Measurements from ENCODE around the gene MTHFD2L.

The MTHFD2L gene

GRCh38 chr4:74168841-74169240 lies 10.9 kb downstream of the MTHFD2L start:
- Histone ChIP-seq H3K4me2 (ENCODE audit: low read length) (no peak overlapping the region), H3K36me3 (ENCODE audit: insufficient read depth, low read length) (peaks cover 7% of the 10 kb centered on the region), H3K9me3 (replicated peaks; ENCODE audit: low read length) (no peaks in the 10 kb centered on the region), H3K9ac (ENCODE audit: low read depth, low read length) (no peak overlapping the region), H3K4me3 (ENCODE audit: low read length) (no peak overlapping the region), H3K27me3 (ENCODE audit: control insufficient read depth, insufficient read depth, low read length) (no peaks in the 10 kb centered on the region), H3K4me1 (ENCODE audit: control insufficient read depth, insufficient read depth, low read length) (peaks cover 15% of the 10 kb centered on the region)

DNA sequence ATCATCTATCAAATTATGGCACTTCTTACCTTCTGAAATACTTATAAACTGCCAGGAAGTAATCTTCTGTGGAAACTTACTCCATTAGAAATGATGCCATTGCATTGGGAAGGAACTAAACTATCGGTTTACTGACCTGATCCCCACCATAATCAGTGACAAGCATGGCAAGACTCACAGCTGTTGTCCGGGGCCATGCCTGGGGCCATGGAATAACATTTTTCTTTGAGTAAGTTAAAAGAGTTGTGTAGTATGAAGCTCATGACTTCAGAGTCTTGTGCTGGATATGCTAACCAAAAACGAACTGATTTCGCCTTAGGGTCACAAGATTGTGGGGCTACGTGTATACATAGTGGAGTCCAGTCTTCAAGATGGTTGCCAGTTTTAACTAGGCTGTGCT lies 15.4 kb downstream of the MTHFD2L start:
- no peak overlapping the region for H3K9ac ChIP-seq (ENCODE audit: low read depth, low read length)
- H3K36me3 ChIP-seq (ENCODE audit: insufficient read depth, low read length): no peaks in the 10 kb centered on the region
- H3K9me3 ChIP-seq (replicated peaks; ENCODE audit: low read length): no peaks in the 10 kb centered on the region
- no peak overlapping the region for H3K4me2 ChIP-seq (ENCODE audit: low read length)
- no peaks in the 10 kb centered on the region for H3K27me3 ChIP-seq (ENCODE audit: control insufficient read depth, insufficient read depth, low read length)
- H3K4me3 ChIP-seq (ENCODE audit: low read length): no peak overlapping the region
- peaks cover 3% of the 10 kb centered on the region for H3K4me1 ChIP-seq (ENCODE audit: control insufficient read depth, insufficient read depth, low read length)

- H3K4me1 ChIP-seq (ENCODE audit: control insufficient read depth, insufficient read depth, low read length): no peaks in the 10 kb centered on the region
- H3K9ac ChIP-seq (ENCODE audit: low read depth, low read length): no peak overlapping the region
- H3K27me3 ChIP-seq (ENCODE audit: control insufficient read depth, insufficient read depth, low read length): no peaks in the 10 kb centered on the region
- no peak overlapping the region for H3K4me2 ChIP-seq (ENCODE audit: low read length)
- H3K4me3 ChIP-seq (ENCODE audit: low read length): no peak overlapping the region
- no peaks in the 10 kb centered on the region for H3K9me3 ChIP-seq (replicated peaks; ENCODE audit: low read length)
- H3K36me3 ChIP-seq (ENCODE audit: insufficient read depth, low read length): no peaks in the 10 kb centered on the region
Measured at GRCh38 chr4:74174421-74174820, 16.5 kb downstream of the MTHFD2L start.

GRCh38 chr4:74174941-74175340 lies 17.0 kb downstream of the MTHFD2L start:
- Histone ChIP-seq H3K36me3 (ENCODE audit: insufficient read depth, low read length) (no peaks in the 10 kb centered on the region), H3K4me2 (ENCODE audit: low read length) (no peak overlapping the region), H3K9me3 (replicated peaks; ENCODE audit: low read length) (no peaks in the 10 kb centered on the region), H3K9ac (ENCODE audit: low read depth, low read length) (no peak overlapping the region), H3K4me1 (ENCODE audit: control insufficient read depth, insufficient read depth, low read length) (no peaks in the 10 kb centered on the region), H3K27me3 (ENCODE audit: control insufficient read depth, insufficient read depth, low read length) (no peaks in the 10 kb centered on the region), H3K4me3 (ENCODE audit: low read length) (no peak overlapping the region)

DNA sequence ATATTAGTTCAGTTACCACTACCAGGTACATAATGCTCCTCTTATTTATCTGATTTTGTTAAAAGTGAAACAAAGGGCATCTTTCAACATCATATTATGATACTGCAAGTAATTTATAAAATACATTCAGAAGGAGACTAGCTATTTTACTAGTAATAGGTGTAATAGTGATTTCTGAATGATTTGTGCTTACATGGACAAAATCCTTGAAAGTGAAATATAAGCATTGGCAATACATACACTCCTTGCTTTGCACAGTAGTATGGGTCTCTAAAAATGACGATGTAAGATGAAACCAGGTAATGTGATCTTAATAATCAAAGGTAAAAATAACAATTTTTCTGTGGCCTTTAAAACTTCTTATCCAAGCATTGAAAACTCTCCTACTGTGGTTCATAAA lies 17.5 kb downstream of the MTHFD2L start:
- Histone ChIP-seq H3K4me1 (ENCODE audit: control insufficient read depth, insufficient read depth, low read length) (no peaks in the 10 kb centered on the region), H3K4me3 (ENCODE audit: low read length) (no peak overlapping the region), H3K4me2 (ENCODE audit: low read length) (no peak overlapping the region), H3K36me3 (ENCODE audit: insufficient read depth, low read length) (no peaks in the 10 kb centered on the region), H3K27me3 (ENCODE audit: control insufficient read depth, insufficient read depth, low read length) (no peaks in the 10 kb centered on the region), H3K9ac (ENCODE audit: low read depth, low read length) (no peak overlapping the region), H3K9me3 (replicated peaks; ENCODE audit: low read length) (no peaks in the 10 kb centered on the region)

DNA sequence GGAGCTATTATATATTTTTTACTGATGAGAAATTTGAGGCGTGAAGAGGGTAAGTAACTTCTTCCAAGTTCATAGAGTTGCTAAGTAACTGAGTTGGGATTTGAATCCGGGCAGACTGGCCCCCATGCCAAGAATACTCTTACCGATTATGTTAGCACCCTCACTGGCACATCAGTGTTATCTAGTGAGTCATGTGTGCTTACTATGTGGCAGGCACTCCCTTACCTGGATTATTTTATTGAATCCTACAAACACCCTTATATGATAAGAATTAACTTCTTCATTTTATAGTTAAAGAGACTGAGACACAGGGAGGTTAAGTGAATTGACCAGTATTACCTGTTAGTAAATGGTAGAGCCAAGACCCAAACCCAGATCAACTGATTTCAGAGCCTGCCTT lies 20.9 kb downstream of the MTHFD2L start:
- Histone ChIP-seq H3K4me3 (ENCODE audit: low read length) (no peak overlapping the region), H3K9me3 (replicated peaks; ENCODE audit: low read length) (no peaks in the 10 kb centered on the region), H3K36me3 (ENCODE audit: insufficient read depth, low read length) (no peaks in the 10 kb centered on the region), H3K27me3 (ENCODE audit: control insufficient read depth, insufficient read depth, low read length) (no peaks in the 10 kb centered on the region), H3K4me1 (ENCODE audit: control insufficient read depth, insufficient read depth, low read length) (no peaks in the 10 kb centered on the region), H3K9ac (ENCODE audit: low read depth, low read length) (no peak overlapping the region), H3K4me2 (ENCODE audit: low read length) (no peak overlapping the region)

- H3K36me3 ChIP-seq (ENCODE audit: insufficient read depth, low read length): no peaks in the 10 kb centered on the region
- no peaks in the 10 kb centered on the region for H3K9me3 ChIP-seq (replicated peaks; ENCODE audit: low read length)
- H3K9ac ChIP-seq (ENCODE audit: low read depth, low read length): no peak overlapping the region
- no peaks in the 10 kb centered on the region for H3K27me3 ChIP-seq (ENCODE audit: control insufficient read depth, insufficient read depth, low read length)
- no peaks in the 10 kb centered on the region for H3K4me1 ChIP-seq (ENCODE audit: control insufficient read depth, insufficient read depth, low read length)
- H3K4me3 ChIP-seq (ENCODE audit: low read length): no peak overlapping the region
- H3K4me2 ChIP-seq (ENCODE audit: low read length): no peak overlapping the region
Measured at GRCh38 chr4:74181219-74181618, 23.3 kb downstream of the MTHFD2L start.

- H3K4me1 ChIP-seq (ENCODE audit: control insufficient read depth, insufficient read depth, low read length): no peaks in the 10 kb centered on the region
- H3K27me3 ChIP-seq (ENCODE audit: control insufficient read depth, insufficient read depth, low read length): no peaks in the 10 kb centered on the region
- no peak overlapping the region for H3K9ac ChIP-seq (ENCODE audit: low read depth, low read length)
- H3K36me3 ChIP-seq (ENCODE audit: insufficient read depth, low read length): no peaks in the 10 kb centered on the region
- H3K9me3 ChIP-seq (replicated peaks; ENCODE audit: low read length): no peaks in the 10 kb centered on the region
- H3K4me3 ChIP-seq (ENCODE audit: low read length): no peak overlapping the region
- no peak overlapping the region for H3K4me2 ChIP-seq (ENCODE audit: low read length)
Measured at GRCh38 chr4:74188912-74189311, 31.0 kb downstream of the MTHFD2L start.

DNA sequence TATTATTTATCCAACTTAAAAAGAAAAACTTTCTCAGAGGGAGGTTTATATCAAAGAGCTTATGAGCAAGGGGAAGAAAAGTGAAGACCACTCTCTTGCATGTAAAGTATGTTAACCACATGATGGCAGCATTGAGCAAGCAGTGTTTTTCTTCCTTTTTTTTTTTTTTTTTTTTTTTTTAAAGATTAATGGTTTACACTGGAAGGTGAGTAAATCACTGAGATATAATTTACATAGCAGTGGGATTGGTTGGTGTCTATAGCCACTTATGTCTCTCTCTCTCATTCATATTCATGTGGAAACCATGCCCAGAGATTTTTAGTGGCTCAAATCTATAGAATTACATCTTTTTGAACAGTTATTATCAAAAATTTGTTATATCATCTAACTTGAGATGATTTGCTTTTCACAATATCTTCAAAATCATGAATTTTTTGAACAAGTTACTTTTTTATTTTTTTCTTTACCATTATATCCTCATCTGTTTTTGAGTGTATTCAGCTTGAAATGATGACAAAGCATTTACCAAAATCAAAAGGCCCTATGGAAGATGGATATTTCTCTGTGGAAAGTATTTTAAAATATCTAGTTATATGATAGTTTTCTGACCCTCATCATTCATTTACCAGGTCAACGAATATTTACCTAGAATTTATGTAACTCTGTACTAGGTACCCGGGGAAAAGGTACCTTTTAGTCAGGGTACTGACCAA lies 31.6 kb downstream of the MTHFD2L start:
- Histone ChIP-seq H3K4me2 (ENCODE audit: low read length) (no peak overlapping the region), H3K4me3 (ENCODE audit: low read length) (no peak overlapping the region), H3K9me3 (replicated peaks; ENCODE audit: low read length) (no peaks in the 10 kb centered on the region), H3K4me1 (ENCODE audit: control insufficient read depth, insufficient read depth, low read length) (no peaks in the 10 kb centered on the region), H3K36me3 (ENCODE audit: insufficient read depth, low read length) (no peaks in the 10 kb centered on the region), H3K27me3 (ENCODE audit: control insufficient read depth, insufficient read depth, low read length) (no peaks in the 10 kb centered on the region), H3K9ac (ENCODE audit: low read depth, low read length) (no peak overlapping the region)

GRCh38 chr4:74190332-74190731 lies 32.4 kb downstream of the MTHFD2L start:
- Histone ChIP-seq H3K4me2 (ENCODE audit: low read length) (no peak overlapping the region), H3K36me3 (ENCODE audit: insufficient read depth, low read length) (no peaks in the 10 kb centered on the region), H3K27me3 (ENCODE audit: control insufficient read depth, insufficient read depth, low read length) (no peaks in the 10 kb centered on the region), H3K4me1 (ENCODE audit: control insufficient read depth, insufficient read depth, low read length) (no peaks in the 10 kb centered on the region), H3K9ac (ENCODE audit: low read depth, low read length) (no peak overlapping the region), H3K9me3 (replicated peaks; ENCODE audit: low read length) (no peaks in the 10 kb centered on the region), H3K4me3 (ENCODE audit: low read length) (no peak overlapping the region)

DNA sequence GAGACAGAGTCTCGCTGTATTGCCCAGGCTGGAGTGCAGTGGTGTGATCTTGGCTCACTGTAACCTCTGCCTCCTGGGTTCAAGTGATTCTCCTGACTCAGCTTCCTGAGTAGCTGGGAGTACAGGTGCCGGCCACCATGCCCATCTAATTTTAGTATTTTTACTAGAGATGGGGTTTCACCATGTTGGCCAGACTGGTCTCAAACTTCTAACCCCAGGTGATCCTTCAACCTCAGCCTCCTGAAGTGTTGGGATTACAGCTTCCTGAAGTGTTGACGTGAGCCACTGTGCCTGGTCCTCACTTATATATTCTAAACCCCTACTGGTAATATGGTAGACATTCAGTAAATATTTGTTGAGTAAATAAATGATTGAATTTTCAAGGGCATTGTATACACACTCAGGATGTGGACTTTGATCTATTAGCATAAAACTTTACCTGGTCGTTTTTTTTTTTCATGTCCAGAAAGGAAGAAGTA lies 33.0 kb downstream of the MTHFD2L start:
- Histone ChIP-seq H3K36me3 (ENCODE audit: insufficient read depth, low read length) (no peaks in the 10 kb centered on the region), H3K27me3 (ENCODE audit: control insufficient read depth, insufficient read depth, low read length) (no peaks in the 10 kb centered on the region), H3K4me1 (ENCODE audit: control insufficient read depth, insufficient read depth, low read length) (no peaks in the 10 kb centered on the region), H3K9ac (ENCODE audit: low read depth, low read length) (no peak overlapping the region), H3K4me3 (ENCODE audit: low read length) (no peak overlapping the region), H3K9me3 (replicated peaks; ENCODE audit: low read length) (no peaks in the 10 kb centered on the region), H3K4me2 (ENCODE audit: low read length) (no peak overlapping the region)

DNA sequence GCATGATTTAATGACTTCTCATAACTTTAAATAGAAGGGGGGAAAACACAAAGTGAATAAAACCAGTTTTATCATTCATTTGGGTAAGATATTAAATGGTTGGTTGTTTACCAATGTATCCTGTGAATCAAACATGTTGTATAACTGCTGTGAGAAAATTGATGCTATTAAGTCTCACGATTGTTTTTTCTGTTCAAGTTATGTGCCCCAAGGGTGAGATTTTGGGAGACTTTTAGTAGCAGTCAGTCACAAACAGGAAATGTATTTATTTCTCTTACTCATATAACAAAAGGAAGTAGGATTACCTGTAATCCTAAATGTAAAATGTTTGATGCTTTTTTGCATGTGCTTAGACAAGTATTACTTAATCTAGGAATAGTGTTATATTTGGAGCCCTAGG lies 39.2 kb downstream of the MTHFD2L start:
- H3K4me2 ChIP-seq (ENCODE audit: low read length): no peak overlapping the region
- H3K9me3 ChIP-seq (replicated peaks; ENCODE audit: low read length): no peaks in the 10 kb centered on the region
- H3K36me3 ChIP-seq (ENCODE audit: insufficient read depth, low read length): no peaks in the 10 kb centered on the region
- no peak overlapping the region for H3K9ac ChIP-seq (ENCODE audit: low read depth, low read length)
- no peaks in the 10 kb centered on the region for H3K27me3 ChIP-seq (ENCODE audit: control insufficient read depth, insufficient read depth, low read length)
- no peaks in the 10 kb centered on the region for H3K4me1 ChIP-seq (ENCODE audit: control insufficient read depth, insufficient read depth, low read length)
- H3K4me3 ChIP-seq (ENCODE audit: low read length): no peak overlapping the region
